NCI-H128 (cell line): ENCODE measurements around the gene DIAPH2.

Experiments
- DNase-seq: peaks from one replicate; lab custom pipeline; 2025; ENCODE audit not compliant: unreplicated experiment; lab: John Stamatoyannopoulos, UW

DIAPH2 gene

GRCh38 chrX:97446298-97446882, 761.7 kb downstream of the DIAPH2 start:
- DNase-seq, result no peak

- DNase-seq, result no peak
Observed at GRCh38 chrX:97447306-97447705, 762.7 kb downstream of the DIAPH2 start.

- DNase-seq, result no peak
Observed at GRCh38 chrX:97452283-97452682, 767.6 kb downstream of the DIAPH2 start.

DNA sequence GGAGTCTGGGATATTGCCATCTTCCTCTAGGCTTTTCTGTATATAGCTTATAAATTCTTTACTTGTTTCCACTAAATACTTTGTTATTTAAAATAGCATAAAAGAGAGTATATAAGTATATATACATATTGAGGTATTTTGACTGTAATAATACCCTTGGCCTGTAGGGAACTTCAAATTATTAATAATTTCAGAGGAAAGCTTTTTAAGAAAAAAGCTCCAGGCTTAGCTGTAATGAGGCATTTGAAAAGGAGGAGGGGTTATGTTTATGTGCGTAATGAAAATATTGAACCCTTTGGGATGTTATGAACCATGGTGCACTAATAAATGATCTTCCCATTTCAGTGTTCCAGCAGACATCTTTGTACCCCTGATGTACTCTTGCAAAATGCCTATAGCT, 777.1 kb downstream of the DIAPH2 start:
- DNase-seq, result no peak

DNA sequence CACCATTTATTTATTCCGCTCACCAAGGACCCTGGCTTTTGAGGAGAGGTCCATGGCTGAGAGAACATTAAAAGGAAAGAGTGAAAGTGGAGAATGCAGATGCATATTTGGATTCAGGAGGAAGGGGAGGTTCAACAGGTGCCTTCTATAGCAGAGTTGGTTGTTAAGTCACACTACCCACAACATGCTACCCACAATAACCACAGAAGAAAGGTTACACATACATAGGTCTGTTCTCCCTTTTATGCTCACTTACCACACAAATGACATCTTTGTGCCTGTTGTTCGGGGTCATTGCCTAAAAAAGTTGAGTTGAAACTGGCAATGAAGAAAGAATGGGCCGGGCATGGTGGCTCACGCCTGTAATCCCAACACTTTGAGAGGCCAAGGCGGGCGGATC, 786.4 kb downstream of the DIAPH2 start:
- DNase-seq, result no peak

DNA sequence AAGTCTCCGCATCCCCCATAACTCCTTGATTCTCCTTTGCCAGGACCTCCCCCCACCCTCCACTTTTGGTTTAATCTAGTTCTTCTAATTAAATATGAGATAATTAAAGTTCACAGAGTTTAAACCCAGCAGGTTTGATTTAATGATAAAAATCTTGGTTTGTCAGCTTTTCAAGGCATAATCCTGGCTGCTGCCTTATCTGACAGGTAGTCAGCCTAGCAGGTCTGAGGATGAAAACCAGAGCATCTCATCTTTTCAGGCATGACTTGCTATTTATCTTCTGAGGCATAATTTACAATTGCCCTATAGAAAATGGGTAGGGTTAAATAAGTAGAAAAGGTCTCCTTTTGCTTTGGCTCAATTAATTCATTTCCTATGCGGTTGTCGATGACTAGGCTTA, 790.3 kb downstream of the DIAPH2 start:
- no peak for DNase-seq

DNA sequence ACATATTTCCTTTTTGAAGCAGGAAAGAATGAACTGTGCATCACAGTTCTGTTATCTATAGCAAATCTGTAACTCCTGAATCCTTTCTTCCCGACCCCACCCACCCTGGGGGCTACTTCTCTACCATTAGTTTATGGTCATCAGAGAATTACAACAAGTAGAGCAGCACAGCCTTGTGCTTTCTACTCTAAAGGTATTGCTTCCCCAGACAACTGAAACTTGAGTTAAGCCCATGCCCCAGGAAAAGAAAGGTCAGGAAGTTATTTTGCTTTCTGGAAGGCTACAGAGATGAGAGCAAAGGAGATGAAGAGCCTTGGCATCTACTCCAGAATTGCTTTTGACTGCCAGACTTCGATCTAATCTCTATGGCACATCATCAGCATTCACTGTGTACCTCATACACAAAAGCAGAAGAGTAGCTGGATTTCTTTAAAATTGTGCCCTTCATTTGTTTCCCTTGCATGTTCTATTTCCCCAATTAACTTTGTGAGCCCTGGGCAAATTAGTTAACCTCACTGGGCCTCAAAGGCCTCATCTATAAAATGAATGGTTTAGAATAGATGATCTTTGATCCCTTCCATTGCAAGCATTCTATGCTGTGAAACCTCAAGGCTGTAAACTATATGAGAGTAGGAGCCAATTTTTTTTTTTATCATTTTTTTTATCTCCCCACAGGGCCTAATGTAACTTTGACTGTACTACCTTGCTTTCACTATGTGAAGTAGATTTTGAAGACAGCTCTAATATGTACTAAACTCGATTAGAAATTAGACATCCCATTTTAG, 794.7 kb downstream of the DIAPH2 start:
- DNase-seq, result no peak

DNA sequence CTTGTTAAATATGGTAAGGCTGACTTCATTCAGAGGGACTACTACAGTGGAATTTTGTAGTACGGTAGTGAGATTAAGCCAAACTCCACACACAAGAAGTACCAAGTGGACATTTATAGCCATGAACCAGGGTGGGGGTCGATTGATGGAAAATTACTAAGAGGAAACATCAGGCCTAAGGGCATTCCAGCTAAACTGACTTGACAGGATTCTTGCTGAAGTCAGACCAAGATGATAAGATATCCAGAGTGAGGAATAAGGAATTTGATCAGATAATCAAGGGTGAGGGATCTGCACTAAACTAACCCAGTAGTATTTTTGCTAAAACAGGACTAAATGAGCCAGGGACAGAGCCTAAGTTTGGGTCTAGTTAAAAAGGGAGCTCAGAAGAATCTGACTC, 796.6 kb downstream of the DIAPH2 start:
- no peak for DNase-seq

DNA sequence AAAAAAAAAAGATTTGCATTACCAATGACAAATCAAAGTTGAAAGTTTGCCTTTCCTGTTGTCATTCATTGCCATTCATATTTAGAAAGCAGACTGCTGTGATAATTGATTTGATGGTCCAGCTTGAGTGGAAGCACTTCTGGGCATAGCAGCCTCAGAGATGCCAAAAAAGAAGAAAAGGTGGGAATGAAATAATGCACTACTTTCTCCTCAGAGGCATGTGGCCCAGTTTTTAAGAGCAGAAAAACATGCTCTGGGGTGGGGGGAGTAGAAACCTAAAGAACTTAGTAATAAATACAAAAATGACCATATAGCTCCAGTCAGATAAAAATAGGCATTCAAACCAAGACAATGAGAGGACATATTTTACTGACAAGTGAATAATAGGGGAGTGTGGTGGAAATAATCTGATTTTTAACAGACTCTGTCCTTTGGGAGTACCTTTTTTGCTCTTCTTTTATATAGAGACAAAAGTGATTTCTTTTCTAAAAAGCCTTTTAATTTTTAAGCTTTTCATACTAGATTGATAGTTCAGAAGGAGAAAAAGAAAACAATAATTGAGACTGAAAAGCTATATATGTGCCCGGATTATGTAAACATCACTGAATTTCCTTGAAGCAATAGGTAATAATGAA, 798.1 kb downstream of the DIAPH2 start:
- no peak for DNase-seq

- no peak for DNase-seq
Observed at GRCh38 chrX:97490656-97491055, 806.0 kb downstream of the DIAPH2 start.

DNA sequence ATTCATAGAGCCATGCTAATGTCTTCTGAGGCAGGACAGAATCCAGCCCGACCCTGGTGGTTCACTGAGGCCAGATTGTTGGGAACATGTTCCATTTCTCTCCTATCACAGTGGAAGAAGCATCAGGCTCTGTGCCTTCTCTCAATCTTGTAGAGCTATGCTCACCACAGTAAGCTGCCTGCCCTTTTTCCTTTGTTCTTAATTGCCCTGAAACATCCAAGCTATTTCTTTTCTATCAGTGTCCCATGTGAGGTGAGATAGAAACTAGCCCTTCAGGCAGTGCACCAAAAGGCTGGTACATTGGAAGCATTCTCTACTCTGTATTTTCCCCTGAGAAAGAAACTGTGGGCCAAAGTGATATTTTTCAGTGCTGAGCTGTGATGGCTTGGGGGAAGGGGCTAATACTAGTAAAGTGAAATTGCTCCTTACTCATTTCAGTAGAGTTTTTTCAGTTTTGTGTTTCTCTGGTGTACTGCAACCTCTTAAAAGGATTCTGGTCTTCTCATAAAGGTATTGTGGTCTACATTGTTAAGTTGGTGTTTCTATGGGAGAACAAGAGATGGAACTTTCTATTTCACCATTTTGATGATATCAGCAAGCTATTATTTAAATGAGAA, 810.2 kb downstream of the DIAPH2 start:
- DNase-seq, result no peak

DNA sequence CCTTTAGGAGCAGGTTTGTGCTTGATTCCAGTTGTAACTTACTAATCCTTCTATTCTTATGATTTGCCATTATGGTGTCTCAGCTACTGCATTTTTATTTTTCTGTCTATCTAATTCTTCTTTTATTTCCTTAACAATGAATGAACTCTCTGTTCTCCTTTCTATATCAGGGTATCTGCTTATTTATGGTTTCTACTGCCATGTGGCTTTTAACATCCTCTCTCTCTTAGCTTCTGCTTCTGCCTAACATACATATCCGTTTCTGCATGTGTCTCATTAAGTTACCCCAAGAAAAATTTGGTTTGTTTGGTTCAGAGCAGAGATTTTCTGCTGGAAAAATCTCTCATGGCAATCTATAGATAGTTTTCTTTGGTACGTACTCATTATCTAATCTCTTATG, 813.5 kb downstream of the DIAPH2 start:
- no peak for DNase-seq

- no peak for DNase-seq
Observed at GRCh38 chrX:97504431-97504830, 819.8 kb downstream of the DIAPH2 start.

GRCh38 chrX:97517763-97518162, 833.1 kb downstream of the DIAPH2 start:
- DNase-seq, result no peak

GRCh38 chrX:97522307-97522706, 837.7 kb downstream of the DIAPH2 start:
- DNase-seq, result no peak

DNA sequence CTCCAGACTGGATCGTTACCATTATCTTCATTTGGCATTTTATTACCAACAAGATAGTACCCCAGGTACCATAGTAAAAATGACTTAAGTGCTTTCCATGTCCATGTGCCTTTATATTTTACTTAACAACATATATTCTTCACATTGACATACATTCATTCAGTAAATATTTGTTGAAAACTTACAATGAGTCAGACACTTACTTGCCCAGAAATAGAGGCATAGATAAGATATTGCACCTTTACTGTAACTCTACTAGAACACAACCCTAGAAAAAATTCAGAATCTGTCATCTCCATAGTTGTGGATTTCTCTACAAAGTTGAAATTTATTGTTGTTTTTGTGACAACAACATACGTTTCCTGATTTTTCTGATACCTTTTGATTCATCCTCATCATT, 839.7 kb downstream of the DIAPH2 start:
- no peak for DNase-seq

DNA sequence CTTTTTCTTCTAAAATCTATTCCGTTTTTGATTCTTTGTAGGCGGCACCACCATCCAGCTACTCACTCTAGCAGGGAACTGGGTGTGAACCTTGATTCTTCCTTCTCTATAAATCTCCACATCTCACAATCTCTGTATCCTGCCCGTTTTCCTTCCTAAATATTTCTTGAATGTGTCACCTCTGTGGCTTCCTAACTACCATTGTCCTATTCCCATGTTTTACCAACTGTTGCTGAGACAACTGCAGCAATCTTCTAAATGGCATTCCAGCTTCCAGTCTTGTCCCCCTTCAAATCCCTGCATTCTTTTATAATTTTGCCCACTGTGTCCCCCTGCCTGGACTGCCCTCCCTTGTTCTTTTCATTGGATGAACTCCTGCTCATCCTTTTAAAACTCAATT, 840.4 kb downstream of the DIAPH2 start:
- DNase-seq, result no peak

GRCh38 chrX:97525981-97526380, 841.3 kb downstream of the DIAPH2 start:
- no peak for DNase-seq

DNA sequence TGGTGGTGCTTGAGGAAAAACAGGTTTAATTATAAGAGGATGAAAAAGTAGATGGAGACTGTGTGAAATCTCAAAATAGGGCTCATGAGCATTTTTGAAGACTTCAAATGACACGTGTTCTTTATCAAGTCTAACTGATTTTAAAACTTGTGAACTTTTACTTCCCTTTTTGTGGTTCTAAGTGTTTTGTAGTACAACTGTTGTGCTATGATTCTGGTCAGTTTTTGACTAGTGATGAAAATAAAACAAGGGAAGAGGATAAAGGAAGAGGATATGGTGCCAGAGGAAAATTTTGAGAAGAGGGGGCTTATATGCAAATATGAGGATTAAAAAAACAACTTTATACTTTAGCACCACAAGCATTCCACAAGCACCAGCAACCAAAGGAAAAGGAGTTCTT, 843.1 kb downstream of the DIAPH2 start:
- DNase-seq, result no peak

DNA sequence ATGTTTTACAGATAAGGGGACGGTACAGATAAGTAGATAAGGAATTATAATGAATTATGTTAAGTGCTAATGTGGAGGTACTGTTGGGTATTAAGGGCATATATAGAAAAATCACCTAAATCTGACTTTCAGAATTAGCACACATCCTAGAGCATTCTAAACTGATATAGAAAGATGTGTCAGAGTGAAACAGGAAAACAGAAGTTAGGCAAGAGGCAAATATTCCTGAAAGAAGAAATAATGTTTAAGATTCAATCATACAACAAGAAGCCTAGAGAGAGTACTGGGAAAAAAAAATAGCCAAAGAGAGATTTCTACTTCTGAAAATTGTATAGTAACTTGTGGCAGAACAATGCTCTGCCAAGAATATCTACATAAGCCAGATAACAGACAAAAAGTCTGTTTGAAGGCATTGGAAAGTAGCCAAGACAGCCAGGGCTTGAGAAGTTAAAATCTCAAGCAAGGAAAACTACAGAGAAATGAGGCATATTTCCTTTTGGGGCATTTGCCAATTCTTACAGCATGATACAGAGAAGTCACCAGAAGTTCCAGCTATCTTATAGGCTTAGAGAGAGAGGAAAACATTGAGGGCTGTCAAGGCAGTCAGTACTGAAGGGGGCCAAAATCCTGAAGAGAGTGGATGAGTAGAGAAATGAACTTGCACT, 845.0 kb downstream of the DIAPH2 start:
- no peak for DNase-seq

DNA sequence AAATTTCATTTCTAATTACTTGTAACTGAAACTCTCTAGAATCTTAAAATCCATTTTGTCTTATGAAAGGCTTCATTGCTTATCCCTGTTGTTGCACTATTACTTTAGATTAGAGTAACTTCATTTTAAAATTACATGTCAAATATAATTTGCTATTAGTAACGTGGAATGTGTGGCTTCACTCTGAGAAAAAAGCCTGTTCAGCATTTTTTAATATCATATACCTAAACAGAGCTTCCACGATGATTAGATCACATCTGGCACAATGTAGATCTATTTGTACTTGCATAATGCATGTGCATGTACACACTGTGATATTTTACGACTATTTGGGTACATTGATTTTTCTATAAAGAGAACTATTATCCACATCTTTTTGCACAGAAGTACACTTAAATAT, 847.2 kb downstream of the DIAPH2 start:
- no peak for DNase-seq

GRCh38 chrX:97538745-97539144, 854.1 kb downstream of the DIAPH2 start:
- DNase-seq, result no peak
